Activated naive CD4-positive, alpha-beta T cell treated with anti-CD3 and anti-CD28 coated beads, Interleukin-2, amount 50 U/mL, for 16 hours (primary cell): ENCODE measurements around the gene PPIL6.
"Not testable (repeated sequence)": the region's sequence is repeated elsewhere in the genome, so short reads cannot be mapped to it uniquely, and the experiment has no call there.

Experiments
- DNase-seq: peaks from one replicate; pipeline ENCODE4 v3.0.0-alpha.2; 2020

The PPIL6 gene

DNA sequence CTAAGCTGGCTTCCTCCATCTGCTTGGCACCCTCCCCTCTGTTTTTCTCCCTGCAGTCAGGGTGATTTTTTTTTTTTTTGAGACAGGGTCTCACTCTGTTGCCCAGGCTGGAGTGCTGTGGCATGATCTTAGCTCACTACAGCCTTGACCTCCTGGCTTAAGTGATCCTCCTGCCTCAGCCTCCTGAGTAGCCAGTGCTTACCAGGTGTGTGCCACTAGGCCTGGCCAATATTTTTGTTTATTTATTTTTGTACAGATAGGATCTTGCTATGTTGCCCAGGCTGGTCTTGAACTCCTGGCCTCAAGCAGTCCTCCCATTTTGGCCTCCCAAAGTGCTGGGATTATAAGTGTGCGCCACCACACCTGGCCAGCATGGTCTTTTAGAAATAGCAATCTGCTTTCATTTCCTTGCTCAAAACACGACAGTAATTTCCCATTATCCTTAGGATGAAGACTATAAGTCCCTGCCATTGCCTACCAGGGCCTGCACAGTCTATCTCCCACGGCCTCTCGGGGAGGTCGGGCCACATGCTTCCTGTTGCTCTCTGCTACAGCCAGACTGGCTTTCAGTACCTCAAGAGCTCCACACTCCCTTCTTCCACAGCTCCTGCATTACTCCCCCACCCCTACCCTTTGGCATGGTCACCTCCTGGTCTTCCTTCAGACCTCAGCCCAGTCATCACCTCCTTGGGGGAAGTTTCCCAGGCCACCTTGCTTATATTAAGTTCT is 47.1 kb downstream of the PPIL6 start:
- DNase-seq: no peak

DNA sequence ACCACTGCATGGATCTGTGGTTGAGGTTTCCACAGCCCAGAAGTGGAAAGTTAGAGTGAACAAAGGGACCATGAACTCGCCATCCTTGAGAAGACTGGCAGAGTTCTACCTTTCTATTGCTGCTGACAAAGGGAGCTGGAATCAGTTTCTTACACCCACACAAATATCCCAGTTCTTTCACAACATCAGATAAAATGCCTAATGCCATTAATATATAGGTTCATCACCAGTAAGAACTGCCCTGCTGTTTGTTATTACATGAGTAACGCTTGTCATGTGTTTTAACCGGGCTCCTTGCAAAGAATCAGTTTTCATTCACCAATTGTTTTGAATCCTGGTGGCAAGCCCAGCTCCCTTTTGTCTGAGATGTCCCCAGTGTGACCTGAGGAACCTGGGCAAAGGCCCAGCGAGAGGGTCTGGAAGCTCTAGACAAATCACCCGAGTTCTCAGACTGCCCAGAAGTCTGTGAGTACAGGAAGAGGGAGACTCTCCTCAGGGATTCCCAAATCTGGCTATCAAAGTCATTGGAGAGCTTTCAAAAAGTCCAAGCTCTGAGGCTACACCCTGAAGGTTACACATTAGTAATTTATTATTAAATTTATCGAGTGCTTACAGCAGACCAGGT is 50.7 kb downstream of the PPIL6 start:
- no peak for DNase-seq

- no peak for DNase-seq
Measured at GRCh38 chr6:109388265-109388664, 52.2 kb downstream of the PPIL6 start.

DNA sequence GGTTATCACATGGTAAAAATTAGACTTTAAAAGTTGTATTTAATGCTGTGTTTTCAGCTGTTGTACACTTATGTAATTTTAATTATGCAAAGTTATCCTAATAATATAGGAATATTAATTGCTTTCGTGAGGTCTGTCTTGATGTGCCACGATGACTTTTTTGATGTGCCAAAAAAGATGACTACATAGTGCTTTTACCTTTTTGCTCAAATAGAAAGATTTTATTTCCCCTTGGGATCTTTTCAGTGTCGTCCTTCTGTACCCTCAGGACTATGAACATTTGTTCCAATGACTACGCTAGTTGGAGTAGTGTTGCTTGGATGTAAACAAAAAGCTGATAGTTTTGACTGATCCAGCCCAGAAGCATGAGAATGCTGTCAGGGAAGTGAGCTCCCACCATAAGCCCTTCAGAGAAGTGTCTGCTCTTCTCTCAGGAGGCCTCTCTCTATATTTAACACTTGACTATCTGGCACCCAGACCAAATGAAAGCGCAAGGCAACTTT is 56.9 kb downstream of the PPIL6 start:
- DNase-seq: no peak

DNA sequence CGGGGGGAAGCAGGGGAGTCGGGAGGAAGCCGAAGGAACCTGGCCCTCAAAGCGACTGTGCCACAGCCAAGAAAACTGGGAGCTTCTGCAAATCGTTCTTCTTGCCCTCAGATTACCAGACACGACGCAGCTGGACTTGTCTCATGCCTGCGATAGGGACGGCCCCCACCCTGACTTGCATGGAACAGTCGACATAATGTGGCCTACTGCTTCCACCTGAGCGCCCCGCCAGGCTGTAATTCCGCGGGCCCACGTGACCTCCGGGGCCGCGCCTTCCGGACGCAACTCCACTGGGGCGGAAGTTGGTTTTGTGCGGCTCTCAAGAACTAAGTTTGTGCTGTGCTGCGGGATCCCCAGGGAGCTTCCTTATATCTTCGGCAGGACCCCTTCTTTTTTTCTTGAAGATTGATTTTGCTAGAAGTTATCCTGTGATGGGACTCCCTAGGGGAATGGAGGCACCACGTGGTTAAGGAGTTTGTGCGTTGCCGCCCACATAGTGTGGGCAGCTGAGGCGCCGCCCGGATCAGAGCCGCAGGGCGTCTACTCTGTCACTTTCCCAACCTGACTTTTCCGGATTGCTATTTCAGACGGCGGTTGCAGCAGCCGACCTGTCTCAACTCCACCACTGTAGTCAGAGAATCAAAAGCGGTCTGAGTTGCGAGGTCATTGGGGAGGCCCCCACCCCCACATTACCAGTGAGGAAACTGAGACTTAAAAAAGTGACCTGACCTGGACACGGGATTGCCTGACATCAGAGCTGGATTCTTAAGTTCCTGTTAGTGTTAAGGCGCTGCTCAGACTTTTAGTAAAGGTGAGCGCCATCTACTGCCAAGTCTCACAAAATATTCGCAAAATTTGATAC is 57.6 kb downstream of the PPIL6 start:
- peak; percentile 92 for DNase-seq

- peak; percentile 94 for DNase-seq
Measured at GRCh38 chr6:109381747-109382575, 58.5 kb downstream of the PPIL6 start, which contains the start of gene CD164. Gene CD164 (minus strand): TSS chr6:109382467. CDS start chr6:109382378, 89 bp downstream.

DNA sequence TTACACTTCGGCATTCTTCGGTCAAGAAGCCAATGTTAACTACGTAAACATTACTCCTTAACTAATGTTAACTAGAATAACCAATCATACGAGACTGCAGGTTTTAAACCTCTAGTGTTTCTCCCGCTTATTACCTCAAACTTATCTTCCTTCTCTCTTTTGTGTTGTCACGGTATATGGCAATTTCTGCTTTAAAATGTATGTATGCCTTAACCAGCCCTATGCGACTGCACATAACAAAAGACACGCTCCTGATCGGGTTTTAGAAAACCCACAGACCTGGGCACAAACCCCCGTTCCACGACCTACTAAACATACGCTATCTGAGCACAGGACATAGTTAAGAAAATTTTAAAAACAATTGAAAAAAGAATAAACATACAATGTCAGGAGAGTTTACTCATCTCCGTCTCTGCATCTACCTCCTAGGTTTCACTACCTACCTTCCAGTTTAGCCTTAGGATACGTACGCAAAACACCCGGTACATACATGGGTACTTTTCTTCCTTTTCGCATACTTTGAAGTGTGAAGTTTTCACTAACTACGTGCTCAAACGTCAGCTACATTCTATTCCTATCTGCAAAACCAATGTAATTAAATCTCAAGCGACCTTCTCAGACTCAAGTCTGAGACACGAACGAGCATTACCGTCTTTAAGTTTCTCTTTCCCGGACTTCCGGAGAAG is 59.2 kb downstream of the PPIL6 start:
- DNase-seq: no peak

- DNase-seq: no peak
Measured at GRCh38 chr6:109379711-109380110, 60.7 kb downstream of the PPIL6 start.

DNA sequence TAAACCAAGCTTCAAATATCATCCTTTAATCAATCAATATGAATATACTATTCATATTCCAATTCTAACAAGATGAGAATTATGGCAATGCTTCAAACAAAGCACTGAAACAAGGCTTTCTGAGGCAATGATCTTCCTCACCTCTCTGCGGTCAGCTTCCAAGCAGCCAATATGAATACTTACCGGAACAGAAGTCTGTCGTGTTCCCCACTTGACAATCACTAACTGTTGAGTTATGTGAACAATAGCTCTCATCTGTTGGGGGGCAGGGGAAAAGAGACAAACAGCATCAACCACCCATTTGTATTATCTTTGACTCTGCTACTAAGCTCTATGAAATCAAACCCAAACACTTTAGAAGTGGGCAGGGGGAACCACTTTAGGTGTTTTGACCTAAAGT is 62.7 kb downstream of the PPIL6 start:
- no peak for DNase-seq

GRCh38 chr6:109374326-109374892 is 66.0 kb downstream of the PPIL6 start:
- no peak for DNase-seq

DNA sequence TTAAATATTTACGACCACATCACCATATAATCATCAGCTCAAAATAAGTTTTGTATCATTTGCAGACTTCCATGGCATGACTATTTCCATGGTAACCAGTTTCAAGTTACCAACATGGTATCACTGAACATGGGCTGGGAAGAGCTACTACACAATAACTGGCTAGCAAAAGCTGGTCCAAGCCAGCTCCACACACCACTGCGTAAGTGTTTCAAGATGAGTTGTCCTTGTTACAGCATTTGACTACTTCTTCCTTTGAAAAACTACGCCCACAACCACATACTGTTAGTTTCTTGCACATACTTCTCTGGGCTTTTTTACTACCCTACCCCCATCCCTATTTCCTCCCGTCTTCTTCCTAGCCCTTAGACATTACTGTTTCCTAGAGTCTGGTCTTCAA is 66.7 kb downstream of the PPIL6 start:
- DNase-seq: peak; percentile 18

GRCh38 chr6:109373331-109373730 is 67.1 kb downstream of the PPIL6 start:
- DNase-seq: no peak

- DNase-seq: no peak
Measured at GRCh38 chr6:109372130-109372529, 68.3 kb downstream of the PPIL6 start.

GRCh38 chr6:109370792-109371191 is 69.6 kb downstream of the PPIL6 start:
- no peak for DNase-seq

GRCh38 chr6:109370336-109370735 is 70.1 kb downstream of the PPIL6 start:
- no peak for DNase-seq

GRCh38 chr6:109369728-109370127 is 70.7 kb downstream of the PPIL6 start:
- DNase-seq: no peak

DNA sequence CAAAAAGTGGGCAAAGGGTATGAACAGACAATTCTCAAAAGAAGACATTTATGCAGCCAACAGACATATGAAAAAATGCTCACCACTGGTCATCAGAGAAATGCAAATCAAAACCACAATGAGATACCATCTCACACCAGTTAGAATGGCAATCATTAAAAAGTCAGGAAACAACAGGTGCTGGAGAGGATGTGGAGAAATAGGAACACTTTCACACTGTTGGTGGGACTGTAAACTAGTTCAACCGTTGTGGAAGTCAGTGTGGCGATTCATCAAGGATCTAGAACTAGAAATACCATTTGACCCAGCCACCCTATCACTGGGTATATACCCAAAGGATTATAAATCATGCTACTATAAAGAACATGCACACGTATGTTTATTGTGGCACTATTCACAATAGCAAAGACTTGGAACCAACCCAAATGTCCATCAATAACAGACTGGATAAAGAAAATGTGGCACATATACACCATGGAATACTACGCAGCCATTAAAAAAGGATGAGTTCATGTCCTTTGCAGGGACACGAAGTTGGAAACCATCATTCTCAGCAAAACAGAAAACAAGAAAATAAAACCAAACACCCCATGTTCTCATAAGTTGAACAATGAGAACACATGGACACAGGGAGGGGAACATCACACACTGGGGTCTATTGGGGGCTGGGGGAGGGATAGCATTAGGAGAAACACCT is 75.9 kb downstream of the PPIL6 start:
- DNase-seq: not testable (repeated sequence)

GRCh38 chr6:109363753-109364152 is 76.7 kb downstream of the PPIL6 start:
- DNase-seq: no peak

- DNase-seq: no peak
Measured at GRCh38 chr6:109362102-109362884, 78.1 kb downstream of the PPIL6 start.

- no peak for DNase-seq
Measured at GRCh38 chr6:109360791-109361190, 79.6 kb downstream of the PPIL6 start.
